HEK293 (cell line): Measurements from ENCODE around the gene ZNF354C.

Experiments
- CTCF ChIA-PET: fragments of 350-600 bp; formaldehyde crosslinking; extraction: SDS; loops from one replicate; lab custom pipeline; 2021; ENCODE audit warnings: antibody characterized with exemption; lab: Yijun Ruan, JAX
- POLR2A ChIA-PET: fragments of 300-600 bp; formaldehyde crosslinking; extraction: SDS; loops from one replicate; lab custom pipeline; 2020; ENCODE audit warnings: antibody characterized with exemption, inconsistent platforms; lab: Yijun Ruan, JAX
- H3K27ac ChIP-seq: fragments of 200-500 bp; sonication (Bioruptor generic); 2 replicates; pipeline ENCODE4 v1.5.1; 2014; ENCODE audit warnings: low read depth, low read length, control low read depth, inconsistent platforms; ENCODE audit errors: extremely low read depth
- H3K36me3 ChIP-seq, 2 experiments: fragments of 200-500 bp in 1 of 2; sonication (Bioruptor generic) in 1 of 2; 1 replicate in 1 of 2; 2 replicates in 1 of 2; pipeline ENCODE4 v1.5.1; 2014 to 2017; ENCODE audit warnings: inconsistent platforms in 2 of 2, low read length in 2 of 2; ENCODE audit not compliant: control insufficient read depth in 2 of 2, insufficient read depth in 1 of 2
- H3K4me1 ChIP-seq: fragments of 200-500 bp; sonication (Bioruptor generic); 2 replicates; pipeline ENCODE4 v1.5.1; 2014; ENCODE audit warnings: mild to moderate bottlenecking, low read length, inconsistent platforms; ENCODE audit not compliant: control insufficient read depth, insufficient read depth
- H3K4me3 ChIP-seq: 2 replicates; pipeline ENCODE4 v1.5.1; 2011; ENCODE audit warnings: low read depth, mild to moderate bottlenecking, control low read depth, low read length, moderate library complexity
- H3K9me3 ChIP-seq: fragments of 200-500 bp; sonication (Bioruptor generic); 2 replicates; pipeline ENCODE4 v1.5.1; 2014; ENCODE audit warnings: low read depth, low read length, inconsistent platforms; ENCODE audit not compliant: control insufficient read depth, insufficient read depth
- BCL11A ChIP-seq: fragments of 450-650 bp; formaldehyde crosslinking; IDR thresholded peaks from 2 replicates; pipeline ENCODE4 v1.5.1; 2016; ENCODE audit warnings: low read depth, missing biosample characterization, missing genetic modification characterization
- BCL11B ChIP-seq: fragments of 450-650 bp; formaldehyde crosslinking; IDR thresholded peaks from 2 replicates; pipeline ENCODE4 v1.5.1; 2016; ENCODE audit warnings: low read depth, missing biosample characterization, missing genetic modification characterization
- FEZF1 ChIP-seq: fragments of 450-650 bp; formaldehyde crosslinking; IDR thresholded peaks from 2 replicates; pipeline ENCODE4 v1.5.1; 2016; ENCODE audit warnings: missing biosample characterization, missing genetic modification characterization
- KLF7 ChIP-seq: fragments of 450-650 bp; formaldehyde crosslinking; IDR thresholded peaks from 2 replicates; pipeline ENCODE4 v1.5.1; 2016; ENCODE audit warnings: missing biosample characterization, missing genetic modification characterization, borderline replicate concordance
- PRDM2 ChIP-seq: fragments of 450-650 bp; formaldehyde crosslinking; IDR thresholded peaks from 2 replicates; pipeline ENCODE4 v1.5.1; 2016; ENCODE audit warnings: missing biosample characterization, missing genetic modification characterization, borderline replicate concordance
- PRDM4 ChIP-seq: fragments of 450-650 bp; formaldehyde crosslinking; IDR thresholded peaks from 2 replicates; pipeline ENCODE4 v1.5.1; 2017; ENCODE audit warnings: missing biosample characterization, missing genetic modification characterization
- TCF7L2 ChIP-seq: IDR thresholded peaks from 2 replicates; pipeline ENCODE4 v1.6.1; 2011; ENCODE audit warnings: low read depth, mild to moderate bottlenecking, inconsistent platforms, low read length, moderate library complexity, borderline replicate concordance
- TSHZ1 ChIP-seq: fragments of 450-650 bp; formaldehyde crosslinking; IDR thresholded peaks from 2 replicates; pipeline ENCODE4 v1.5.1; 2016; ENCODE audit warnings: missing biosample characterization, missing genetic modification characterization, borderline replicate concordance
- YY2 ChIP-seq: fragments of 450-650 bp; formaldehyde crosslinking; IDR thresholded peaks from 2 replicates; pipeline ENCODE4 v1.5.1; 2016; ENCODE audit warnings: missing biosample characterization, missing genetic modification characterization
- ZBTB10 ChIP-seq: fragments of 450-650 bp; formaldehyde crosslinking; IDR thresholded peaks from 2 replicates; pipeline ENCODE4 v1.5.1; 2016; ENCODE audit warnings: missing biosample characterization, missing genetic modification characterization
- ZBTB48 ChIP-seq: fragments of 450-650 bp; formaldehyde crosslinking; IDR thresholded peaks from 2 replicates; pipeline ENCODE4 v1.5.1; 2016; ENCODE audit warnings: missing biosample characterization, missing genetic modification characterization
- ZBTB8A ChIP-seq: fragments of 450-650 bp; formaldehyde crosslinking; IDR thresholded peaks from 2 replicates; pipeline ENCODE4 v1.5.1; 2016; ENCODE audit warnings: missing biosample characterization, missing genetic modification characterization
- ZNF169 ChIP-seq: fragments of 450-650 bp; formaldehyde crosslinking; IDR thresholded peaks from 2 replicates; pipeline ENCODE4 v1.5.1; 2016; ENCODE audit warnings: missing biosample characterization, missing genetic modification characterization
- ZNF184 ChIP-seq: fragments of 450-650 bp; IDR thresholded peaks from 2 replicates; pipeline ENCODE4 v1.5.1; 2018; ENCODE audit warnings: missing biosample characterization, mild to moderate bottlenecking, missing genetic modification characterization
- ZNF202 ChIP-seq: fragments of 450-650 bp; formaldehyde crosslinking; IDR thresholded peaks from 2 replicates; pipeline ENCODE4 v1.5.1; 2016; ENCODE audit warnings: missing biosample characterization, missing genetic modification characterization, borderline replicate concordance
- ZNF473 ChIP-seq: fragments of 450-650 bp; formaldehyde crosslinking; IDR thresholded peaks from 2 replicates; pipeline ENCODE4 v1.5.1; 2017; ENCODE audit warnings: missing biosample characterization, missing genetic modification characterization
- ZNF530 ChIP-seq: fragments of 450-650 bp; formaldehyde crosslinking; IDR thresholded peaks from 2 replicates; pipeline ENCODE4 v1.5.1; 2016; ENCODE audit warnings: low read depth, missing biosample characterization, missing genetic modification characterization
- ZNF560 ChIP-seq: fragments of 450-650 bp; formaldehyde crosslinking; IDR thresholded peaks from 2 replicates; pipeline ENCODE4 v1.5.1; 2017; ENCODE audit warnings: missing biosample characterization, missing genetic modification characterization, borderline replicate concordance
- ZNF654 ChIP-seq: fragments of 450-650 bp; formaldehyde crosslinking; IDR thresholded peaks from 2 replicates; pipeline ENCODE4 v1.5.1; 2016; ENCODE audit warnings: low read depth, missing biosample characterization, missing genetic modification characterization

Gene ZNF354C

GRCh38 chr5:179128976-179129375 lies 68.8 kb downstream of the ZNF354C start:
- Histone ChIP-seq H3K36me3 (no peaks in the 10 kb centered on the region), H3K9me3 (no peaks in the 10 kb centered on the region), H3K4me3 (no peak overlapping the region), H3K4me1 (no peaks in the 10 kb centered on the region), H3K27ac (no peak overlapping the region)
- CTCF ChIA-PET = no interaction called here
- POLR2A ChIA-PET = no interaction called here
- TF ChIP-seq ZNF473 (tag by site-specific recombination) (no peak), BCL11A (no peak), ZBTB10 (tag by site-specific recombination) (no peak), ZNF654 (no peak), ZBTB8A (tag by site-specific recombination) (no peak), PRDM4 (no peak), KLF7 (tag by site-specific recombination) (no peak), ZNF530 (tag by site-specific recombination) (no peak), ZNF184 (tag by site-specific recombination) (no peak), ZNF560 (tag by site-specific recombination) (no peak), ZNF169 (tag by site-specific recombination) (no peak), YY2 (tag by site-specific recombination) (no peak), TSHZ1 (no peak), ZNF202 (no peak), TCF7L2 (no peak), PRDM2 (tag by site-specific recombination) (no peak), ZBTB48 (no peak), BCL11B (tag by site-specific recombination) (no peak), FEZF1 (tag by site-specific recombination) (no peak)
